ENCODE results near the gene PITRM1. TPM values are rescaled to one million over a fixed set of nuclear protein-coding genes. Genes with fewer than 3 reads are reported as not detected.

PITRM1 gene
- total RNA-seq, 2 donors from 2014 or later: 47.7 to 103 TPM

GRCh38 chr10:3217853-3218252 is 45.3 kb upstream of the PITRM1 start:
- Histone ChIP-seq H3K4me3 (no peak overlapping the region), H3K4me1 (replicated peaks) (no peaks in the 10 kb centered on the region), H3K36me3 (no peaks in the 10 kb centered on the region), H3K27me3 (replicated peaks; ENCODE audit: insufficient read depth) (no peaks in the 10 kb centered on the region), H3K27ac (no peak overlapping the region), H3K9me3 (no peaks in the 10 kb centered on the region)
- no peak for TF ChIP-seq POLR2AphosphoS5 (IDR thresholded peaks at IDR 0.05)
- DNase-seq (ENCODE audit: low spot score): no peak
- intact Hi-C loops (cut with DNase I): no loop called here
- WGBS: 90% methylated on average over 12 of the region's 12 CpGs

- WGBS: 78% methylated on average over 2 of the region's 2 CpGs
- no peak for DNase-seq (ENCODE audit: low spot score)
- H3K27ac ChIP-seq: no peak overlapping the region
- intact Hi-C loops (cut with DNase I): no loop called here
- H3K4me1 ChIP-seq (replicated peaks): no peaks in the 10 kb centered on the region
- no peaks in the 10 kb centered on the region for H3K27me3 ChIP-seq (replicated peaks; ENCODE audit: insufficient read depth)
- no peaks in the 10 kb centered on the region for H3K9me3 ChIP-seq
- TF ChIP-seq CTCF (IDR thresholded peaks at IDR 0.05): no peak
- TF ChIP-seq POLR2A (IDR thresholded peaks at IDR 0.05): no peak
- TF ChIP-seq POLR2AphosphoS5 (IDR thresholded peaks at IDR 0.05): no peak
- no peak overlapping the region for H3K4me3 ChIP-seq
- no peaks in the 10 kb centered on the region for H3K36me3 ChIP-seq
Measured at GRCh38 chr10:3217301-3217700, 44.7 kb upstream of the PITRM1 start.

- 80% methylated on average over 14 of the region's 14 CpGs for WGBS
- Histone ChIP-seq H3K4me1 (replicated peaks) (no peaks in the 10 kb centered on the region), H3K36me3 (no peaks in the 10 kb centered on the region), H3K27ac (no peak overlapping the region), H3K9me3 (no peaks in the 10 kb centered on the region), H3K4me3 (no peak overlapping the region), H3K27me3 (replicated peaks; ENCODE audit: insufficient read depth) (no peaks in the 10 kb centered on the region)
- intact Hi-C loops (cut with DNase I): no loop called here
- no peak for DNase-seq (ENCODE audit: low spot score)
- TF ChIP-seq POLR2A (IDR thresholded peaks at IDR 0.05) (no peak), CTCF (IDR thresholded peaks at IDR 0.05) (no peak), POLR2AphosphoS5 (IDR thresholded peaks at IDR 0.05) (no peak)
Measured at GRCh38 chr10:3215153-3215775, 42.7 kb upstream of the PITRM1 start.

GRCh38 chr10:3213758-3214515 is 41.4 kb upstream of the PITRM1 start:
- intact Hi-C loops (cut with DNase I): no loop called here
- no peaks in the 10 kb centered on the region for H3K36me3 ChIP-seq
- TF ChIP-seq CTCF (IDR thresholded peaks at IDR 0.05) (no peak), POLR2AphosphoS5 (IDR thresholded peaks at IDR 0.05) (no peak), POLR2A (IDR thresholded peaks at IDR 0.05) (no peak)
- no peak overlapping the region for H3K27ac ChIP-seq
- H3K9me3 ChIP-seq: no peaks in the 10 kb centered on the region
- H3K27me3 ChIP-seq (replicated peaks; ENCODE audit: insufficient read depth): no peaks in the 10 kb centered on the region
- 60% methylated on average over 20 of the region's 20 CpGs for WGBS
- H3K4me3 ChIP-seq: no peak overlapping the region
- DNase-seq (ENCODE audit: low spot score): no peak
- no peaks in the 10 kb centered on the region for H3K4me1 ChIP-seq (replicated peaks)

GRCh38 chr10:3213208-3213607 is 40.6 kb upstream of the PITRM1 start:
- intact Hi-C loops (cut with DNase I): no loop called here
- TF ChIP-seq CTCF (IDR thresholded peaks at IDR 0.05) (no peak), POLR2A (IDR thresholded peaks at IDR 0.05) (no peak)
- 57% methylated on average over 10 of the region's 10 CpGs for WGBS
- no peak for DNase-seq (ENCODE audit: low spot score)
- Histone ChIP-seq H3K4me1 (replicated peaks) (no peaks in the 10 kb centered on the region), H3K27me3 (replicated peaks; ENCODE audit: insufficient read depth) (no peaks in the 10 kb centered on the region), H3K36me3 (no peaks in the 10 kb centered on the region), H3K9me3 (no peaks in the 10 kb centered on the region), H3K4me3 (no peak overlapping the region), H3K27ac (no peak overlapping the region)
